Omental fat pad (tissue), 4 donors: ENCODE data around the gene TMCO2. TPM values are rescaled to one million over a fixed set of nuclear protein-coding genes. Genes with fewer than 3 reads are reported as not detected.

Source experiments
- ATAC-seq: fragments of 150-250 bp; one replicate; pipeline ENCODE4 v1.9.1; 2016; ENCODE audit warnings: mild to moderate bottlenecking, moderate library complexity; ENCODE audit not compliant: low FRiP score
- DNase-seq: peaks from one replicate; pipeline ENCODE4 v3.0.0-alpha.2; 2019; ENCODE audit warnings: low spot score
- total RNA-seq, 4 donors: library from RNA; depleted of rRNA; stranded (reverse); fragments of >200 nt; gene quantifications; one replicate each; pipeline ENCODE4 v1.1.0, GENCODE V29; 2016
- TF ChIP-seq, protein P1 (sequence below), 3 donors: fragments of 450-650 bp; IDR thresholded peaks; one replicate each; pipeline ENCODE4 v1.5.1; 2016 to 2017; ENCODE audit warnings: antibody characterized with exemption in 3 of 3, mild to moderate bottlenecking in 3 of 3, moderate library complexity in 2 of 3

Gene TMCO2
- total RNA-seq, 4 donors from 2014 or later = not detected

DNA sequence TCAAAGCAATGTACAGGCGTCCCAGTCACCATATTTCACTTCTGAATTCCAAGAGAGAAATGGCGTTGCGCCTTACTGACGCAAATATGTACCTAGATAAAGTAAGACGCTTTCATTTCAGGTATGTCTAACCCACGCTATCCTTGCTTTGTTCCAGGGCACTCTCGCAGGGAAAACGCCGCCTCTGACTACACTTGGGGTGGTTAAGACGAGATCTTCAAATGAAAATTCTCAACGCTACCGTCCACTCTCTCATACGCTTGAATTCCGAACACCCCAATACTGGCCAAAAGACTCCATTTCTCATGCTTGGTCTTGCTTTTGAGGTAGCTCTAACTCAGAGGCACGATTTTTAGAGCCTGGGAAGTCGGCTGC is 9.6 kb downstream of the TMCO2 start:
- ATAC-seq = peak; percentile 44
- TF ChIP-seq, protein P1, sequence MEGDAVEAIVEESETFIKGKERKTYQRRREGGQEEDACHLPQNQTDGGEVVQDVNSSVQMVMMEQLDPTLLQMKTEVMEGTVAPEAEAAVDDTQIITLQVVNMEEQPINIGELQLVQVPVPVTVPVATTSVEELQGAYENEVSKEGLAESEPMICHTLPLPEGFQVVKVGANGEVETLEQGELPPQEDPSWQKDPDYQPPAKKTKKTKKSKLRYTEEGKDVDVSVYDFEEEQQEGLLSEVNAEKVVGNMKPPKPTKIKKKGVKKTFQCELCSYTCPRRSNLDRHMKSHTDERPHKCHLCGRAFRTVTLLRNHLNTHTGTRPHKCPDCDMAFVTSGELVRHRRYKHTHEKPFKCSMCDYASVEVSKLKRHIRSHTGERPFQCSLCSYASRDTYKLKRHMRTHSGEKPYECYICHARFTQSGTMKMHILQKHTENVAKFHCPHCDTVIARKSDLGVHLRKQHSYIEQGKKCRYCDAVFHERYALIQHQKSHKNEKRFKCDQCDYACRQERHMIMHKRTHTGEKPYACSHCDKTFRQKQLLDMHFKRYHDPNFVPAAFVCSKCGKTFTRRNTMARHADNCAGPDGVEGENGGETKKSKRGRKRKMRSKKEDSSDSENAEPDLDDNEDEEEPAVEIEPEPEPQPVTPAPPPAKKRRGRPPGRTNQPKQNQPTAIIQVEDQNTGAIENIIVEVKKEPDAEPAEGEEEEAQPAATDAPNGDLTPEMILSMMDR (IDR thresholded peaks at IDR 0.05) = no peak
- no peak for DNase-seq

DNA sequence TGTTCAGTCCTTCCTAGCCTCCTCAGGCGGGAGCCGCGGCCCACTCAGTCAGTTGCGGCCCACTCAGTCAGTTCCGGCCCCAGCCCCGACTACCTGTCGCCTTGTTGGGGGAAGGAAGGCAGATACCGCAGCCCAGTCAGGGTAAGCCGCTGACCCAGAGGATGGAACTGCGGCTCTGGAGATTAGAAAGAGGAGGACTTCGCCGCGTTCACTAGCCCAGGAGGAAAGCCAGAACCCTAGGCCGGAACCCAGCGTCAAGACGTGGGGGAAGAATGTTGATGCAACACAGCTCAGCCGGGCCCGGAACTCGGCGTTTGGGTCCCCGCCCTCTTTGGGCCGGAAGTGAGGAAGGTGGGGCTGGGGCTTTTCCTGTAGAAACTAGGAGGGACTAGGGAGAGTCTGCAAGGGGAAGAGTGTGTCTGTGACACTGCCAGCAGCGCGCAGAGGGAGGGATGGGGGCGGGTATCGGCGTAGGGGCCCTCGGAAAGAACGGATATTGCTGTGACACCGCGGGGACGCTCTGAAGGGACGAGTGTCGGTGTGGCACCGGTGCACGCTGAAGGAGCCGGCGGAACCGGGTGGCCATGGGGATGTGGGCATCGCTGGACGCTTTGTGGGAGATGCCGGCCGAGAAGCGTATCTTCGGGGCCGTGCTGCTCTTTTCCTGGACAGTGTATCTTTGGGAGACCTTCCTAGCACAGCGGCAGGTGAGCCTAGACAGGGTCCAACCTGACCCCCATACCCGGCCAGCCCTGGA is 10.1 kb downstream of the TMCO2 start, which contains the start of gene ZMPSTE24:
Gene ZMPSTE24 (plus strand): TSS at position 549 of the 757 bp plus-strand sequence. CDS start 36 bp downstream, at position 585.
- peak; percentile 78 for DNase-seq
- TF ChIP-seq, protein P1 (IDR thresholded peaks at IDR 0.05) = peak in 1 of 3 donors; percentile 23
- peak; percentile 98 for ATAC-seq

- TF ChIP-seq, protein P1 (IDR thresholded peaks at IDR 0.05) = no peak
- DNase-seq (no peak), ATAC-seq (no peak)
Measured at GRCh38 chr1:40258445-40258769, 10.7 kb downstream of the TMCO2 start.

GRCh38 chr1:40264354-40264781 is 16.6 kb downstream of the TMCO2 start:
- DNase-seq (no peak), ATAC-seq (no peak)
- TF ChIP-seq, protein P1 (IDR thresholded peaks at IDR 0.05) = no peak

DNA sequence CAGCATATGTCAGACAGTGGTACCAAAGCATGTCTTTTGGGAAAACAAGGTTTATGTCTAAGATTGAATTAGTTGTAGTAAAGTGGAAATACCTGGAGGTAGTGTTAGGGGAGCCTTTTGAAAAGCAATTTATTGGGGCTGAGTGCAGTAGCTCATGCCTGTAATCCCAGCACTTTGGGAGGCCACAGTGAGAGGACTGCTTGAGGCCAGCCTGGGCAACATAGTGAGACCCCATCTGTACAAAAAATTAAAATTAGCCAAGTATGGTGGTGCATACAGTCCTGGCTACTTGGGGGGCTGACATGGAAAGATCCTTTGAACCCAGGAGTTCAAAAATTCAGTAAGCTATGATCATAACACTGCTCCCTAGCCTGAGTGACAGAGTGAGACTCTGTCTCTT is 17.6 kb downstream of the TMCO2 start:
- TF ChIP-seq, protein P1 (IDR thresholded peaks at IDR 0.05) = no peak
- DNase-seq (no peak), ATAC-seq (no peak)

- ATAC-seq (no peak), DNase-seq (no peak)
- TF ChIP-seq, protein P1 (IDR thresholded peaks at IDR 0.05) = no peak
Measured at GRCh38 chr1:40265919-40266318, 18.2 kb downstream of the TMCO2 start.
